Stimulated activated CD4-positive, alpha-beta T cell treated with anti-CD3 and anti-CD28 coated beads, Interleukin-4, amount 100 ng/mL, for 1 hour (primary cell): ENCODE data around the gene EMID1.
"Not testable (repeated sequence)": the region's sequence is repeated elsewhere in the genome, so short reads cannot be mapped to it uniquely, and the experiment has no call there.

Experiments used
- DNase-seq: peaks from one replicate; pipeline ENCODE4 v3.0.0-alpha.2; 2020

Gene EMID1

DNA sequence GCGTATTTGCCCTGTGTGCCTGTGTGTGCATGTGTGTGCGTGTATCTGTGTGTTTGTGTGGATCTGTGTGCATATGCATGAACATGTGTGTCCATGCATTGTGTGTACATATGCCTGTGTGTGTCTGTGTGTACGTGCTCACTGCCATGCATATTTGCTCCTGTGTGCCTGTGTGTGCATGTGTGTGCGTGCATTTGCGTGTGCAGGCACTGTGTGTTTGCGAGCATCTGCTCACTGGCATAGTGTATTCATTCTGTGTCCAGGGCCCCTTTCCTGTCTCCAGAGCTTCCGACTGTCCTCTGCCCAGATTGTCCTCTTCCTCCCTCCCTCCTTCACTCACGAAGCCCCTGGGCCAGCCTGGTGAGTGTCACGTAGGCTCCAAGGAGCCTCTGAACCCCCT lies 5.8 kb downstream of the EMID1 start:
- no peak for DNase-seq

- DNase-seq = no peak
These were observed 7.0 kb downstream of the EMID1 start for GRCh38 chr22:29212743-29213142.

DNA sequence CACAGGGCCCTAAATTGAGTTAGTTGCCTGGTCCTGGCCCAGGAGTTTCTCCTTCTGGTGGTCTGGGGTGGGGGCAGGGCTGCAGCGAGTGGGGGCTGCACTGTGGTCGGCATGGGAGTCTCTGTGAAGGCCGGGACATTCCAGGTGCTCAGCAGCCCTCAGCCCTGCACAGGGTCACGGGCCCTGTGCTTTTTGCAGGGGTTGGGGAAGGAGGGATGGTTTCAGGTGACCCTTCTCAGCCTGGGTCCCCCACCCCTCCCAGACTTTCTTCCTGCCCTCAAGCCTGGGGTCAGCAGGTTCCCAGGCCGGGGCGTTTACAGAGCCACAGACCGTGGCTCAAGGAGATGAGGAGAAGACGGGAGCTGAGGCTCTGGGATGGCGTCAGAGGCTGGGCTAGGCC lies 7.8 kb downstream of the EMID1 start:
- DNase-seq = no peak

- no peak for DNase-seq
These were observed 8.5 kb downstream of the EMID1 start for GRCh38 chr22:29214232-29214631.

GRCh38 chr22:29215012-29215860 lies 9.5 kb downstream of the EMID1 start:
- no peak for DNase-seq

DNA sequence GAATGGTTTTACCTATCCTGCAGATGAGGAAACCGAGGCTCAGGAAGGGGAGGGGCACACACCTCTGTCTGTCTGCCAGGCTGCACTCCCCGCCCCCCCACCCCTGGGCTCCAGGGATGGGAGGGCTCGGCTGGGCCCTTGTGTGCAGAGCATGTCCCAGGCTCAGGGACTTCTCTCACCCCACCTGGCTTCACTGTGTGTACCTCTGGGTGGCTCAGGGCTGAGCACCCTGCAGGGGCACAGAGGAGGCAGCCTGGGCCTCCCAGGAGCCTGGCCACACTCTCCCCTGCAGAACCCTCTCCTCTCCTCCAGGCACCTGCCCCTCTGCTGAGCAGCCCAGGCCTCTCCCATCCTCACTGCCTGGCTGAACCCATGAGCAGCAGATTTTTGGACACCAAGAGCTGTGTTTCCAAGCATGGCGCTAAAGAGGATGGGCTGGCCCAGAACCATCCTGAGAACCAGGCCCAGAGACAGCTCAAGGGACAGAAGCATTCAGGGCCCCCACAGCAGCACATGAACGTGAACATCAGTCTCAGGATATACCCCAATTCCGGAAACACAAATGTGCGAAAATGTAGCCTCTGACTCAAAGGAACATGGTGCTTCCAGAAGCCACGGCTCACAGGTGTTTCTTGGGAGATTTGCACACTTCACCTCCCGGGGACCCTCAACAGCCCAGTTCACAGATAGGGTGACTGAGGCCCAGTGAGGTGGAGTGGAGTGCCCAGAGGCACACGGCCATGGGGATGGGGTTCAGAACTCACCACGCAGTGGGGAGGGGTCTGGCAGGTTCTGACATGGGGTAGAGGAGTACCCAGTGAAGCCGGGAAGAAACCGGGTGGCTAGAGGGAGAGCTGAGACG lies 10.5 kb downstream of the EMID1 start:
- DNase-seq = no peak

DNA sequence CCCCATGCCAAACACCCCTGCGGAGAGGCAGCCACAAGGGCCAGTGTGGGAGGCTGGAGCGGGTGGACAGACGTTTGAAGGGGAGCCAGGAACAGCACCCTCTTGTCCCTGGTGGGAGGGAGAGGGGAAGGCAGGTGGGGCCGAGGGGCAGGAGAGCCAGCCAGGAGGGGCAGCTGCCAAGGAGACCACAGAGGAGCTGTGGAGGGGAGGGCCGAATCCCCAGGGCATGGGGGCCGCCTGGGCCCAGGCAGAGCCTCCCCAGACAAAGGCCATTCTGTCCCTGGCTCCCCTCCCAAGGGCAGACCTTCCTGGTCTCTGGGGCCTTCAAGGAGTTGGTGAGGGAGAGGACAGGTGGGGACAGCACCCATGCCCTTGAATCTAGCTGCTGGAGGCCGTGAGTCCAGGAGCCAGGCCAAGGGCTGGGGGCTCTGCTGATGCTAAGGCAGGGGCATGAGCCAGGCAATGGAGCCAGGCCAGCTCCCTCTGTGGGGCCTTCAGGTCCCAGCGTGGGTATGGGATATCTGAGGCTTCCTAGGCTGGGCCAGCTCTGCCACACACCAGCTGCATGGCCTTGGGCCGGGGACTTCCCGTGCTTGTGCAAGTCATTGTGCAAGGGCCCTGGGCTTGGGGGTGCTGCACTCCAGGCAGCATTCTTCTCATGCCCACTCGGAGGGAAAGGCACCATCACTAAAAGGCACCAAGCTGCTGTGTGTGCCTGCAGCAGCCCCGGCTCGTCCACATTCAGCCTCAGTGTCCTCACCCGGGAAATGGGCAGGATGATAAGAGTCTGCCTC lies 11.4 kb downstream of the EMID1 start:
- no peak for DNase-seq

GRCh38 chr22:29217827-29218757 lies 12.4 kb downstream of the EMID1 start:
- DNase-seq = no peak

GRCh38 chr22:29218758-29219408 lies 13.2 kb downstream of the EMID1 start:
- no peak for DNase-seq

DNA sequence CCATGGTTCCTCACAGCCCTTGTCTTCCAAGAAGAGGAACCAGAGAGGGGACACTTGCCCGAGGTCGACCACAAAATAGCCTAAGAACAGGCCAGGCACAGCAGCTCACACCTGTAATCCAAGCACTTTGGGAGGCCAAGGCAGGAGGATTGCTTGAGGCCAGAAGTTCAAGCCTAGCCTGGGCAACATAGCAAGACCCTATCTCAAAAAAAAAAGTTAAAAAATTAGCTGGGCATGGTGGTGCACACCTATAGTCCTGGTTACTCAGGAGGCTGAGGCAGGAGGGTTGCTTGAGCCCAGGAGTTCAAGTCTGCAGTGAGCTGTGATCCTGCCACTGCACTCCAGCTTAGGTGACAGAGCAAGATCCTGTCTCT lies 13.7 kb downstream of the EMID1 start:
- not testable (repeated sequence) for DNase-seq

GRCh38 chr22:29219881-29220670 lies 14.4 kb downstream of the EMID1 start:
- DNase-seq = no peak

GRCh38 chr22:29224121-29224858 lies 18.6 kb downstream of the EMID1 start:
- no peak for DNase-seq

- DNase-seq = no peak
These were observed 19.2 kb downstream of the EMID1 start for GRCh38 chr22:29224859-29225410.

GRCh38 chr22:29225422-29226090 lies 19.9 kb downstream of the EMID1 start:
- no peak for DNase-seq

GRCh38 chr22:29226351-29226981 lies 20.8 kb downstream of the EMID1 start:
- DNase-seq = no peak

- no peak for DNase-seq
These were observed 25.5 kb downstream of the EMID1 start for GRCh38 chr22:29230972-29231875.
